AG09319 (cell line): ENCODE data around the gene ULBP3.

ENCODE experiments used
- DNase-seq: peaks from one replicate; pipeline ENCODE4 v3.0.0-alpha.2; 2010; ENCODE audit warnings: low read depth; ENCODE audit errors: extremely low read depth
- CTCF ChIP-seq: IDR thresholded peaks from 2 replicates; pipeline ENCODE4 v1.5.1; 2011; ENCODE audit warnings: low read depth, mild to moderate bottlenecking, inconsistent platforms, low read length, moderate library complexity

The ULBP3 gene

GRCh38 chr6:150043501-150044412 is 25.2 kb downstream of the ULBP3 start:
- TF ChIP-seq CTCF, result no peak
- DNase-seq, result no peak

- no peak for TF ChIP-seq CTCF
- no peak for DNase-seq
Measured at GRCh38 chr6:150043096-150043495, 25.8 kb downstream of the ULBP3 start.

- no peak for TF ChIP-seq CTCF
- no peak for DNase-seq
Measured at GRCh38 chr6:150038202-150039062, 30.5 kb downstream of the ULBP3 start.

GRCh38 chr6:150037526-150038201 is 31.3 kb downstream of the ULBP3 start:
- no peak for DNase-seq
- TF ChIP-seq CTCF, result no peak

GRCh38 chr6:150036081-150036480 is 32.8 kb downstream of the ULBP3 start:
- TF ChIP-seq CTCF, result no peak
- DNase-seq, result no peak

GRCh38 chr6:150033207-150033771 is 35.6 kb downstream of the ULBP3 start:
- no peak for DNase-seq
- TF ChIP-seq CTCF, result no peak
